GM12878 (cell line): ENCODE measurements around the gene USP12. TPM values are rescaled to one million over a fixed set of nuclear protein-coding genes. Genes with fewer than 3 reads are reported as not detected.

Experiments used
- CBX5 ChIP-seq: sonication (generic); IDR thresholded peaks from 2 replicates; pipeline ENCODE4 v1.6.1; 2016; ENCODE audit warnings: low read depth, moderate library complexity, mild to moderate bottlenecking, inconsistent platforms
- FOS ChIP-seq: IDR thresholded peaks from 3 replicates; pipeline ENCODE4 v1.6.1; 2011; ENCODE audit warnings: borderline replicate concordance; ENCODE audit not compliant: insufficient read length; ENCODE audit errors: extremely low read depth
- FOXM1 ChIP-seq: IDR thresholded peaks from 2 replicates; pipeline ENCODE4 v1.6.1; 2012; ENCODE audit warnings: low read depth, mild to moderate bottlenecking, inconsistent platforms, low read length, moderate library complexity
- IKZF2 ChIP-seq, 2 experiments: fragments of 450-650 bp; IDR thresholded peaks; 2 replicates each; pipeline ENCODE4 v1.6.1; 2017; ENCODE audit warnings: mild to moderate bottlenecking in 2 of 2, moderate library complexity in 2 of 2
- IRF4 ChIP-seq: IDR thresholded peaks from 2 replicates; pipeline ENCODE4 v1.6.1; 2011; ENCODE audit warnings: low read depth, low read length
- JUNB ChIP-seq: IDR thresholded peaks from 2 replicates; pipeline ENCODE4 v1.6.1; 2016; ENCODE audit warnings: antibody characterized with exemption, mild to moderate bottlenecking
- JUND ChIP-seq: IDR thresholded peaks from 2 replicates; pipeline ENCODE4 v1.6.1; 2012; ENCODE audit warnings: low read depth, mild to moderate bottlenecking, low read length, improper control_type of control experiment, moderate library complexity
- MTA2 ChIP-seq: fragments of 450-650 bp; IDR thresholded peaks from 2 replicates; pipeline ENCODE4 v1.6.1; 2016; ENCODE audit warnings: low read depth, mild to moderate bottlenecking, moderate library complexity
- NFXL1 ChIP-seq: fragments of 450-650 bp; IDR thresholded peaks from 2 replicates; pipeline ENCODE4 v1.6.1; 2017; ENCODE audit warnings: antibody characterized with exemption, mild to moderate bottlenecking, borderline replicate concordance
- NR2F1 ChIP-seq: fragments of 450-650 bp; conservative IDR thresholded peaks from 2 replicates; pipeline ENCODE4 v1.6.1; 2017; ENCODE audit warnings: mild to moderate bottlenecking
- POLR2AphosphoS5 ChIP-seq: IDR thresholded peaks from 2 replicates; pipeline ENCODE4 v1.6.1; 2011; ENCODE audit warnings: mild to moderate bottlenecking, low read length, inconsistent platforms
- RCOR1 ChIP-seq: conservative IDR thresholded peaks from 2 replicates; pipeline ENCODE4 v1.6.1; 2012; ENCODE audit warnings: low read depth, low read length, improper control_type of control experiment
- SMAD1 ChIP-seq: fragments of 450-650 bp; IDR thresholded peaks from 2 replicates; pipeline ENCODE4 v1.6.1; 2018; ENCODE audit warnings: mild to moderate bottlenecking, low read depth; ENCODE audit not compliant: partially characterized antibody
- SUPT20H ChIP-seq: IDR thresholded peaks from 2 replicates; pipeline ENCODE4 v1.6.1; 2011; ENCODE audit warnings: low read depth, mild to moderate bottlenecking, low read length, moderate library complexity, borderline replicate concordance; ENCODE audit not compliant: control insufficient read depth
- TCF7 ChIP-seq: IDR thresholded peaks from 2 replicates; pipeline ENCODE4 v1.6.1; 2014; ENCODE audit warnings: antibody characterized with exemption, borderline replicate concordance
- polyA plus RNA-seq, 11 experiments: library from polyadenylated mRNA; depleted of rRNA in 4 of 11; unstranded in 6 of 11; stranded (reverse) in 5 of 11; fragments of >200 nt; fragmentation: Nextera tagmentation in 4 of 11; fragmentation: Illumina TruSeq in 1 of 11; extraction: Ambion mirVana in 4 of 11; extraction: Trizol in 1 of 11; gene quantifications; 1 replicate in 1 of 11; 2 replicates in 10 of 11; pipeline versions ENCODE4 v1.2.1 to v1.2.3, GENCODE V29; 2011 to 2016; ENCODE audit warnings: inconsistent platforms in 2 of 11, missing spikeins in 2 of 11, low read depth in 1 of 11
- total RNA-seq, 4 experiments: library from RNA; depleted of rRNA in 3 of 4; stranded (reverse); fragments of >200 nt in 3 of 4; fragmentation: Illumina TruSeq in 1 of 4; extraction: Trizol in 1 of 4; gene quantifications; 2 replicates each; pipeline versions ENCODE4 v1.2.1 to v1.2.3, GENCODE V29; 2013 to 2021
- TF ChIP-seq, protein P1 (sequence below): fragments of 450-650 bp; IDR thresholded peaks from 2 replicates; pipeline ENCODE4 v1.6.1; 2018; ENCODE audit warnings: borderline replicate concordance, mild to moderate bottlenecking; ENCODE audit not compliant: partially characterized antibody
- TF ChIP-seq, protein P2 (sequence below): IDR thresholded peaks from 2 replicates; pipeline ENCODE4 v1.6.1; 2012; ENCODE audit warnings: low read length, inconsistent platforms
- TF ChIP-seq, protein P3 (sequence below): fragments of 450-650 bp; IDR thresholded peaks from 2 replicates; pipeline ENCODE4 v1.6.1; 2016; ENCODE audit warnings: mild to moderate bottlenecking
- TF ChIP-seq, protein P4 (sequence below): IDR thresholded peaks from 2 replicates; pipeline ENCODE4 v1.6.1; 2011; ENCODE audit warnings: low read depth, low read length, improper control_type of control experiment, borderline replicate concordance
- TF ChIP-seq, protein P5 (sequence below): IDR thresholded peaks from 2 replicates; pipeline ENCODE4 v1.6.1; 2011; ENCODE audit warnings: borderline replicate concordance, low read depth, mild to moderate bottlenecking, moderate library complexity, mixed read lengths, low read length; ENCODE audit not compliant: insufficient read depth; ENCODE audit errors: extremely low read length
- TF ChIP-seq, protein P6 (sequence below), 3 experiments: IDR thresholded peaks in 2 of 3; conservative IDR thresholded peaks in 1 of 3; 2 replicates each; pipeline ENCODE4 v1.5.1; 2011; ENCODE audit warnings: low read depth in 3 of 3, low read length in 3 of 3, mild to moderate bottlenecking in 3 of 3, control low read depth in 2 of 3, moderate library complexity in 2 of 3, inconsistent platforms in 1 of 3, mixed read lengths in 1 of 3; ENCODE audit not compliant: control insufficient read depth in 2 of 3, insufficient read depth in 1 of 3; ENCODE audit errors: extremely low read depth in 1 of 3

Gene USP12
- total and polyA plus RNA-seq, 10 of the 15 experiments (the other 5 are each of a cell fraction or from before 2014, with no cell fraction given), result 3.5 to 32.2 (median 24.6) TPM

DNA sequence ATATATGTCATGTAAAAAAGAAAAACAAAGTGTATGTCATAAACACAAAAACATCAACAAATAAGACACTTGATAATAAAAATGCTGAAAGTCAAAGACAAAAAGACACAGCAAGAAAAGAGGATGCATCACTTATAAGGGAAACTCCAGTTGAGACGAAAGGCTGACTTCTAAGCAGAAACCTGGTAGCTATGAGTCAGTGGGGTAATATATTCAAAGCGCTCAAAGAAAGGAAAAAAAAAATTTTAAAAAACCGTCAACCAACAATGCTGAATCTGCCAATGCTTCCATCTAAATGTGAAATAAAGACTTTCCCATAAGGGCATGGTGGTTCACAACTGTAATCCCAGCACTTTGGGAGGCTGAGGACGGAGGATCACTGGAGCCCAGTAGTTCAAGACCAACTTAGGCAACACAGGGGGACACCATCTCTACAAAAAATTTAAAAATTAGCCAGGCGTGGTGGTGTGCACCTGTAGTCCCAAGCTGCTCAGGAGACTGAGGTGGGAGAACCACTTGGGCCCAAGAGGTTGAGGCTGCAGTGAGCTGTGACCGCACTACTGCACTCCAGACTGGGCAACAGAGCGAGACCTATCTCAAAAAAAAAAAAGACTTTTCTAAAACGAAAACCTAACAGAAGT, 24.0 kb downstream of the USP12 start (continued):
- TF ChIP-seq NR2F1 (no peak), POLR2AphosphoS5 (no peak), FOXM1 (no peak), SMAD1 (no peak), MTA2 (peak; percentile 49; the same call in 1 of the 2 replicates), TCF7 (peak; percentile 53; the same call in 1 of the 2 replicates), JUND (no peak), JUNB (peak; percentile 62), FOS (no peak), IRF4 (no peak), NFXL1 (no peak), RCOR1 (no peak), IKZF2 (IDR thresholded peaks at IDR 0.05) (peak; percentile 55 to 67; a peak in 2 of 4 replicates), CBX5 (peak; percentile 81; the same call in 1 of the 2 replicates), SUPT20H (no peak)
- TF ChIP-seq, protein P1, sequence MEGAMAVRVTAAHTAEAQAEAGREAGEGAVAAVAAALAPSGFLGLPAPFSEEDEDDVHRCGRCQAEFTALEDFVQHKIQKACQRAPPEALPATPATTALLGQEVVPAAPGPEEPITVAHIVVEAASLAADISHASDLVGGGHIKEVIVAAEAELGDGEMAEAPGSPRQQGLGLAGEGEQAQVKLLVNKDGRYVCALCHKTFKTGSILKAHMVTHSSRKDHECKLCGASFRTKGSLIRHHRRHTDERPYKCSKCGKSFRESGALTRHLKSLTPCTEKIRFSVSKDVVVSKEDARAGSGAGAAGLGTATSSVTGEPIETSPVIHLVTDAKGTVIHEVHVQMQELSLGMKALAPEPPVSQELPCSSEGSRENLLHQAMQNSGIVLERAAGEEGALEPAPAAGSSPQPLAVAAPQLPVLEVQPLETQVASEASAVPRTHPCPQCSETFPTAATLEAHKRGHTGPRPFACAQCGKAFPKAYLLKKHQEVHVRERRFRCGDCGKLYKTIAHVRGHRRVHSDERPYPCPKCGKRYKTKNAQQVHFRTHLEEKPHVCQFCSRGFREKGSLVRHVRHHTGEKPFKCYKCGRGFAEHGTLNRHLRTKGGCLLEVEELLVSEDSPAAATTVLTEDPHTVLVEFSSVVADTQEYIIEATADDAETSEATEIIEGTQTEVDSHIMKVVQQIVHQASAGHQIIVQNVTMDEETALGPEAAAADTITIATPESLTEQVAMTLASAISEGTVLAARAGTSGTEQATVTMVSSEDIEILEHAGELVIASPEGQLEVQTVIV, result no peak
- TF ChIP-seq, protein P2, sequence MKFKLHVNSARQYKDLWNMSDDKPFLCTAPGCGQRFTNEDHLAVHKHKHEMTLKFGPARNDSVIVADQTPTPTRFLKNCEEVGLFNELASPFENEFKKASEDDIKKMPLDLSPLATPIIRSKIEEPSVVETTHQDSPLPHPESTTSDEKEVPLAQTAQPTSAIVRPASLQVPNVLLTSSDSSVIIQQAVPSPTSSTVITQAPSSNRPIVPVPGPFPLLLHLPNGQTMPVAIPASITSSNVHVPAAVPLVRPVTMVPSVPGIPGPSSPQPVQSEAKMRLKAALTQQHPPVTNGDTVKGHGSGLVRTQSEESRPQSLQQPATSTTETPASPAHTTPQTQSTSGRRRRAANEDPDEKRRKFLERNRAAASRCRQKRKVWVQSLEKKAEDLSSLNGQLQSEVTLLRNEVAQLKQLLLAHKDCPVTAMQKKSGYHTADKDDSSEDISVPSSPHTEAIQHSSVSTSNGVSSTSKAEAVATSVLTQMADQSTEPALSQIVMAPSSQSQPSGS, result no peak
- TF ChIP-seq, protein P3, sequence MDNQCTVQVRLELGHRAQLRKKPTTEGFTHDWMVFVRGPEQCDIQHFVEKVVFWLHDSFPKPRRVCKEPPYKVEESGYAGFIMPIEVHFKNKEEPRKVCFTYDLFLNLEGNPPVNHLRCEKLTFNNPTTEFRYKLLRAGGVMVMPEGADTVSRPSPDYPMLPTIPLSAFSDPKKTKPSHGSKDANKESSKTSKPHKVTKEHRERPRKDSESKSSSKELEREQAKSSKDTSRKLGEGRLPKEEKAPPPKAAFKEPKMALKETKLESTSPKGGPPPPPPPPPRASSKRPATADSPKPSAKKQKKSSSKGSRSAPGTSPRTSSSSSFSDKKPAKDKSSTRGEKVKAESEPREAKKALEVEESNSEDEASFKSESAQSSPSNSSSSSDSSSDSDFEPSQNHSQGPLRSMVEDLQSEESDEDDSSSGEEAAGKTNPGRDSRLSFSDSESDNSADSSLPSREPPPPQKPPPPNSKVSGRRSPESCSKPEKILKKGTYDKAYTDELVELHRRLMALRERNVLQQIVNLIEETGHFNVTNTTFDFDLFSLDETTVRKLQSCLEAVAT, result no peak
- TF ChIP-seq, protein P4, sequence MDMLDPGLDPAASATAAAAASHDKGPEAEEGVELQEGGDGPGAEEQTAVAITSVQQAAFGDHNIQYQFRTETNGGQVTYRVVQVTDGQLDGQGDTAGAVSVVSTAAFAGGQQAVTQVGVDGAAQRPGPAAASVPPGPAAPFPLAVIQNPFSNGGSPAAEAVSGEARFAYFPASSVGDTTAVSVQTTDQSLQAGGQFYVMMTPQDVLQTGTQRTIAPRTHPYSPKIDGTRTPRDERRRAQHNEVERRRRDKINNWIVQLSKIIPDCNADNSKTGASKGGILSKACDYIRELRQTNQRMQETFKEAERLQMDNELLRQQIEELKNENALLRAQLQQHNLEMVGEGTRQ, result no peak
- TF ChIP-seq, protein P5, sequence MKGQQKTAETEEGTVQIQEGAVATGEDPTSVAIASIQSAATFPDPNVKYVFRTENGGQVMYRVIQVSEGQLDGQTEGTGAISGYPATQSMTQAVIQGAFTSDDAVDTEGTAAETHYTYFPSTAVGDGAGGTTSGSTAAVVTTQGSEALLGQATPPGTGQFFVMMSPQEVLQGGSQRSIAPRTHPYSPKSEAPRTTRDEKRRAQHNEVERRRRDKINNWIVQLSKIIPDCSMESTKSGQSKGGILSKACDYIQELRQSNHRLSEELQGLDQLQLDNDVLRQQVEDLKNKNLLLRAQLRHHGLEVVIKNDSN, result no peak
- TF ChIP-seq, protein P6, sequence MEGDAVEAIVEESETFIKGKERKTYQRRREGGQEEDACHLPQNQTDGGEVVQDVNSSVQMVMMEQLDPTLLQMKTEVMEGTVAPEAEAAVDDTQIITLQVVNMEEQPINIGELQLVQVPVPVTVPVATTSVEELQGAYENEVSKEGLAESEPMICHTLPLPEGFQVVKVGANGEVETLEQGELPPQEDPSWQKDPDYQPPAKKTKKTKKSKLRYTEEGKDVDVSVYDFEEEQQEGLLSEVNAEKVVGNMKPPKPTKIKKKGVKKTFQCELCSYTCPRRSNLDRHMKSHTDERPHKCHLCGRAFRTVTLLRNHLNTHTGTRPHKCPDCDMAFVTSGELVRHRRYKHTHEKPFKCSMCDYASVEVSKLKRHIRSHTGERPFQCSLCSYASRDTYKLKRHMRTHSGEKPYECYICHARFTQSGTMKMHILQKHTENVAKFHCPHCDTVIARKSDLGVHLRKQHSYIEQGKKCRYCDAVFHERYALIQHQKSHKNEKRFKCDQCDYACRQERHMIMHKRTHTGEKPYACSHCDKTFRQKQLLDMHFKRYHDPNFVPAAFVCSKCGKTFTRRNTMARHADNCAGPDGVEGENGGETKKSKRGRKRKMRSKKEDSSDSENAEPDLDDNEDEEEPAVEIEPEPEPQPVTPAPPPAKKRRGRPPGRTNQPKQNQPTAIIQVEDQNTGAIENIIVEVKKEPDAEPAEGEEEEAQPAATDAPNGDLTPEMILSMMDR (IDR thresholded peaks at IDR 0.05 in 2 of 3, conservative IDR thresholded peaks at IDR 0.05 in 1 of 3; ENCODE audit: control insufficient read depth in 2 of 3, extremely low read depth in 1 of 3, insufficient read depth in 1 of 3, low read depth in 3 of 3, low read length in 3 of 3), result no peak
